ENCODE measurements around the gene MTG1.
"Not testable (repeated sequence)": the region's sequence is repeated elsewhere in the genome, so short reads cannot be mapped to it uniquely, and the experiment has no call there.

MTG1 gene

DNA sequence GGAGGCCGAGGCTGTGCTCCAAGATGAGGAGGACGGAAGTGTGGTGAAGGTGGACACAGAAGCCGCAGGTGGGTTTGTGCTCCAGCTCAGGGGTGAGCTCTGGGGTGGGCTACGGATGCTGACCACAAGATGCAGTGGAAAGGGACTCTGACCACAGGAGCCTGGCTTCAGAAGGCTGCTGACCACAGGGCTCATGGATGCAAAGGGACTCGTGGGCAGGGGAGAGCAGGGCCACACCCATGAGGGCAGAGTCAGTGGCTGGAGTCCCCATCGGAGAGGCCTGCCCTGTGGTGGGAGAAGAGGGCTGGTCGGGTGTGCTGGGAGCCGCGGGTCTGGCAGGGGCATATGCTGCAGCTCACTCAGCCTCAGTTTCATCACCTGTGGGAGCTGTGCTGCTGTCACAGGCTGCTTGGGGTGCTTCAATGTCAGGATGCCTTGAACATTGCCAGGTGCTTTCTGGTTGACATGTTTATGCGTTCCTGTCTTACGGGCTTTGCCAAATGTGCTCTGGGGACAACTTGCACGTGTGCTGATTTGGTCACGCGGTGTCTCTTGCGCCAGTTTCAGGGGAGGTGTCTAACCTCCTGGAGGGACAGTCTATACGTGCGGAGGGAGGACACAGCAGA lies 73.4 kb downstream of the MTG1 start:
- DNase-seq = no peak

DNA sequence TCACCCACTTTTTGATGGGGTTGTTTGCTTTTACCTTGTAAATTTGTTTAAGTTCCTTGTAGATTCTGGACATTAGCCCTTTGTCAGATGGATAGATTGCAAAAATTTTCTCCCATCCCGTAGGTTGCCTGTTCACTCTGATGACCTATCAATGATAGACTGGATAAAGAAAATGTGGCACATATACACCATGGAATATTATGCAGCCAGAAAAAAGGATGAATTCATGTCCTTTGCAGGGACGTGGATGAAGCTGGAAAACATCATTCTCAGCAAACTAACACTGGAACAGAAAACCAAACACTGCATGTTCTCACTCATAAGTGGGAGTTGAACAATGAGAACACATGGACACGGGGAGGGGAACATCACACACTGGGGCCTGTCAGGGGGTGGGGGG lies 75.2 kb downstream of the MTG1 start:
- DNase-seq = not testable (repeated sequence)

DNA sequence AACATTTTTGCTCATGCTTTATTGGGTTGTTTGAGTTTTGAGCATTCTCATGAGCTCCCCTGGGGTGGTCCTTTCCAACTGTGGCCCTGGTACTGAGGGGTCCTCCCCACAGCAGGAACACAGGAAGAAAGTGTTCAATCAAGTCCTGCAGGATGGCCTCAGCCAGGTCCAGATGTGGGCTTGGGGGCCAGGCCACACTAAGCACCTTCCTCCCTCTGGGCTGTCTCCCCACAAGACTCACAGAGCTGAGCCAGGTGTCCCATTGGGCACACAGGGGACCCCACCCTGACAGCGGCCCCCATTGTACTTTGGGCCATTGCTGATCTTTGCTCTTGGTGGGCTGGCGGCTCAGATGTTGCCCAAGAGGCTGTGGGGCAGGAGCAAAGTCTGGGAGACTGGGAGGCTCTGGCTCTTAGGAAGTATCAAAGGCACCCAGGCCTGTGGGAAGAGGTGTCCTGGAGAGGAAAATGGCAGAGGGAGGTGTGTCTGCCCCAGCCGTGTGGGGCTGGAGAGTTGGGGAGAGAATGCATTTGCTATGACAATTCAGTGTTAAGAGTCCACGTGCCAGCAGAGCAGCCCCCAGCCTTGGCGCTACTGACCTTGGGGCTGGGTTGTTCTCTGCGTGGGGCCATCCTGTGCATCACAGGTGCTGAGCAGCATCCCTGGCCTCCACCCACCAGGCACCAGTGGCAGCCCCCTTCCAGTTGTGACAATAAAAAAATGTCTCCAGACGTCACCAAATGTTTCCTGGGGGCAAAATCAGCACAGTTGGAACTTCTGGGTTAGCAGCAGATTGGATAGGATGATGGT lies 77.5 kb downstream of the MTG1 start:
- DNase-seq = no peak
